IPS-NIHi7 (cell line): ENCODE data around the gene CATSPERZ.

Source experiments
- DNase-seq: peaks from one replicate; pipeline ENCODE4 v3.0.0; 2012; ENCODE audit warnings: mixed read lengths; ENCODE audit errors: extremely low spot score

Gene CATSPERZ

DNA sequence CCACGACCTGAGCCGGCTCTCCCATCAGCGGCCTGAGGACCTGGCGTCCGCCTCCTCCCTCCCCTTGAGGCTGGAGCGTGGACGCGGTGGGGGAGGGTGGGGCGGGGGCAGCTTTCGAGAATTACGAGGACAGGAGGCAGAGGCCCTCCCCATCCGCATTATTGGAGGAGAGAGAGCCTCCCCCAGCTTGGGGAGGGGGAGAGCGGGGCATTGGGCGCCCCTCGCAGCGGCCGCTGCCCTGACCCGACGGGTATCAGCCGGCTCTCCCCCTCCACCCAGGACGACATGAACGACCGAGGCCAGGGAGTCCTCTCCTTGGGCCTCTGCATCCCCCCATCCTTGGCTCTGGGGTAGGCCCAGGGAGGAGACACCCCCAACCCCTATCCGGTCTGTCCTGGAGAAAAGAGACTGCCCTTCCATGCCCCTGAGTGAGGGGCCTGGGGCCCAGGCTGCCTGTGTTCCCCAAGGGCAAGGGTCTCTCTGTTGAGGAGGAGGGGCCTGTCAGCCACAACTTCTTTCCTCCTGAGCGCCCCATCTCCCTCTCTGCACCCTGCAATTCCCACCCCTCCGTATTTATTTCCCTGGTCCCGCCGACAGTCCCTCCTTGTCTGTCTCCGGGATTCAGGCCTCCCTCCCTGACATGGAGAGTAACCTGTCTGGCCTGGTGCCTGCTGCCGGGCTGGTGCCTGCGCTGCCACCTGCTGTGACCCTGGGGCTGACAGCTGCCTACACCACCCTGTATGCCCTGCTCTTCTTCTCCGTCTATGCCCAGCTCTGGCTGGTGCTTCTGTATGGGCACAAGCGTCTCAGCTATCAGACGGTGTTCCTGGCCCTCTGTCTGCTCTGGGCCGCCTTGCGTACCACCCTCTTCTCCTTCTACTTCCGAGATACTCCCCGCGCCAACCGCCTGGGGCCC, 14.0 kb upstream of the CATSPERZ start:
- DNase-seq, result no peak

DNA sequence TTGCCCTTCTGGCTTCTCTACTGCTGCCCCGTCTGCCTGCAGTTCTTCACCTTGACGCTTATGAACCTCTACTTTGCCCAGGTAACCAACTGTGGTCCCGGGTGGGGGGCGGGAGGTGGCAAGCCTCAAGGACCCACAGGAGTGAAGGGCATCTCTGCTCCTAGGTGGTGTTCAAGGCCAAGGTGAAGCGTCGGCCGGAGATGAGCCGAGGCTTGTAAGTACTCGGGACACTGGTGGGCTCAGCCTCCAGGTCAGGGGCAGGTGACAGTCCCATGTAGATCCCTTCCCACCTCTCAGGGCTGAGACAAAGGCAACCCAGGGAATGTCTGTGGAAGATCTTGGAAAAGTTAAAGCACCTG, 13.4 kb upstream of the CATSPERZ start:
- no peak for DNase-seq

DNA sequence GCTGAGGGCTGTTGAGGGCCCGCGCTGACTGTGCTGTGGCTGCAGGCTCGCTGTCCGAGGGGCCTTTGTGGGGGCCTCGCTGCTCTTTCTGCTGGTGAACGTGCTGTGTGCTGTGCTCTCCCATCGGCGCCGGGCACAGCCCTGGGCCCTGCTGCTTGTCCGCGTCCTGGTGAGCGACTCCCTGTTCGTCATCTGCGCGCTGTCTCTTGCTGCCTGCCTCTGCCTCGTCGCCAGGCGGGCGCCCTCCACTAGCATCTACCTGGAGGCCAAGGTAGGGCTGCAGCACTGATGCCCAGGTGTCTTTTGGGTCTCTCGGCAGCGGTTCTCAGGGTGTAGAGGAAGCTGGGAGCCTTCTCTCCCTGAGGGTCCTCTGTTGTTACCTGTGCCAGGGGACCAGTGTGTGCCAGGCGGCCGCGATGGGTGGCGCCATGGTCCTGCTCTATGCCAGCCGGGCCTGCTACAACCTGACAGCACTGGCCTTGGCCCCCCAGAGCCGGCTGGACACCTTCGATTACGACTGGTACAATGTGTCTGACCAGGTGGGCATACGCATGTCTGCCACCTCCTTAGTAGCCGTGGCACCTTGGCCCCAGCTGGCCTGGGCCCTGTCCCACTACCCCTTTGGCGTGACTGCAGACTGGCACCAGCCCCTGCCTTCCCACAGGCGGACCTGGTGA, 12.3 kb upstream of the CATSPERZ start:
- DNase-seq, result no peak

DNA sequence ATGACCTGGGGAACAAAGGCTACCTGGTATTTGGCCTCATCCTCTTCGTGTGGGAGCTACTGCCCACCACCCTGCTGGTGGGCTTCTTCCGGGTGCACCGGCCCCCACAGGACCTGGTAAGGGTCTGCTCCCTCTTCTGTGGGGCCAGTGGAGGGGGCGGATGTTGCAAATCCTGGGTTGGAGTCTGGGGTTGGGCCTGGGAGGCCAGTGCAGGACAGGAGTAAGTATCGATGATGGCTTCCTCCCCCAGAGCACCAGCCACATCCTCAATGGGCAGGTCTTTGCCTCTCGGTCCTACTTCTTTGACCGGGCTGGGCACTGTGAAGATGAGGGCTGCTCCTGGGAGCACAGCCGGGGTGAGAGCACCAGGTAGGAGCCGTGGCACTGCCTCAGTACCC, 11.8 kb upstream of the CATSPERZ start:
- DNase-seq, result no peak

DNA sequence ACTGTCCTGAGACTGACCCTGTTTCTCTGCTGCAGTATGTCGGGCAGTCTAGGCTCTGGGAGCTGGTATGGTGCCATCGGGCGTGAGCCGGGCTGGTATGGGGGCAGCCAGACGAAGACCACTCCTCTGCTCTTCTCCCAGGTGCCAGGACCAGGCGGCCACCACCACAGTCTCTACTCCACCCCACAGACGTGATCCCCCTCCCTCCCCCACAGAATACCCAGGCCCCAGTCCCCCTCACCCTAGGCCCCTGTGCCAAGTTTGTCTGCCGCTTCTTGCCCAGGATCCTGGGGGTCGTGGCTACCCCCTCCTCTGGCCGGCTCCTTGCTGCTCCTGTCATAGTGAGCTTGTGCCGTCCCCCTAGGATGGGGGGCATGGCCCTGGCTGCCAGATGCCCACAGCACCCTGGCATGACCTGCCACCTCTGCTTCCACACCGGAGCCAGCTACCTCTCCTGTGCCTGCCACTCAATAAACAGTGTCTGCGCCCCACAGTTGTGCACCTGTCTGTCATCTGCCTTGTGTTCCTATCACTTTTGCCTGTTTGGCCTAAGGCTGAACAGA, 11.1 kb upstream of the CATSPERZ start:
- no peak for DNase-seq

DNA sequence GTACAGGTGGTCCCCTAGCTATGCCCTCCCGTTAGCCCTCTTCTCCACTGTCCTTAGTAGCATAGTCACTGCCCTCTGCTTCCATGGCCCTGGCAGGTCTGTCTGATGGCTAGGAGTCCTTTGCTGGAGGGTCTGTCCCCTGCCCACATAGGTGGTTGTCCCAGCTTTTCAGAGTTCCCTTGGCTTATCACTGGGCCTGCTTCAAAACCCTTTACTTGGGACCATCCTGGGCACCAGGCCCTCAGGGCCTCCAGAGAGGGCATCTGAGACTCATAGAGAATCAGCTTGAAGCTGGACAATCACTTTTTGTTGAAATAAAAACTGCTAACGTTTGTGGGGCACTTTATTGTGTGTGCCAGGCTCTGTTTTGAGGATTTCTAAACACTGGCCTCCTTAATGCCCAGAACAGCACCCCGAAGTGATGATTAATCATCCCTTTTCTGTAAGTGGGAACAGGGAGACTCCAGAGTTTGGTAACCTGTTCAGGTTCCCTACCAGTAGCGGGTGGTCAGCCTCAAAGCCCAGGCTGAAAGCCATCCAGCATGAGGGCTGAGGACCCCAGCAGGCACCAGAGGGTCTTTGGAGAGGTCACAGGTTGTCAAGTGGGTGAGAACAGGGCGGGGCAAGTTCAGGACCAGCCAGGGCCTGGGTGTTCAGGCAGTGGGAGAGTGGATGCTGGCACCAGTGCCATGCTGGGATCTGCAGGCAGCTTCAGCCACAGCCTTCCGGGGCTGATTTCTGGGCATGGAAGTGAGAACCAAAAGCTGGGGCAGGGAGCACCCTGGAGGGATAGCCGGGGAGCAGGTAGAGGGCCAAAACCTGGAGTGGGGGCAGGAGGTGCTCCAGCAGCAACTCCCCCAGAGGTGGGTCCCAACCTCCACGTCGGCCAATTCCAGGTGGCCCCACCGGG, 9.6 kb upstream of the CATSPERZ start:
- DNase-seq, result no peak

DNA sequence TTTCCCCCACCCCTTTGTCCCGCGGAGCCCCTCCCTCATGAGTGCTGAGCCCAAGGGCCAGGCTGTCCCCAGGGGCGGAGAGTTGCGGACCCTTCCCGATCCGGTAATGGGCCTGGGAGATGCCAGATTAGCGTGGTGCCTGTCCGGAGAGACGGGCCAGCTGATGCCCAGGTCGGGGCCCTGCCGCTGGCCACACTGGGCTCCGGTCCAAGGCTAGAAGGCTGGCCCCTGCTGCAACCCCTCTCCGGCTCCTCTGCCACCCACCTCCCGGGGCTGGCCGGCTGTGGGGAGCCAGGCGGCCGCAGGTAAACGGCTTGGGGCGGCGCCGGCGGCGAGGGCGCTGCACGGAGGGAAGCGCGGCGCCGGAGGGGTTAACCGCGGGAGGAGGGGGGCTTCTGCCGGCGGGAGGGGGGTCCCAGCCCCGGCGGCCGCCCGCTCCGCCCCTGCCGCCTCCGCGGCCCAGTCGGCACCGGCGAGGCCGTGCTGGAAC, 8.9 kb upstream of the CATSPERZ start, which contains the start of gene KCNK4:
KCNK4 (plus strand) TSS at position 41 of the 490 bp plus-strand sequence. CDS start 1,717 bp downstream, outside the sequence.
- no peak for DNase-seq

DNA sequence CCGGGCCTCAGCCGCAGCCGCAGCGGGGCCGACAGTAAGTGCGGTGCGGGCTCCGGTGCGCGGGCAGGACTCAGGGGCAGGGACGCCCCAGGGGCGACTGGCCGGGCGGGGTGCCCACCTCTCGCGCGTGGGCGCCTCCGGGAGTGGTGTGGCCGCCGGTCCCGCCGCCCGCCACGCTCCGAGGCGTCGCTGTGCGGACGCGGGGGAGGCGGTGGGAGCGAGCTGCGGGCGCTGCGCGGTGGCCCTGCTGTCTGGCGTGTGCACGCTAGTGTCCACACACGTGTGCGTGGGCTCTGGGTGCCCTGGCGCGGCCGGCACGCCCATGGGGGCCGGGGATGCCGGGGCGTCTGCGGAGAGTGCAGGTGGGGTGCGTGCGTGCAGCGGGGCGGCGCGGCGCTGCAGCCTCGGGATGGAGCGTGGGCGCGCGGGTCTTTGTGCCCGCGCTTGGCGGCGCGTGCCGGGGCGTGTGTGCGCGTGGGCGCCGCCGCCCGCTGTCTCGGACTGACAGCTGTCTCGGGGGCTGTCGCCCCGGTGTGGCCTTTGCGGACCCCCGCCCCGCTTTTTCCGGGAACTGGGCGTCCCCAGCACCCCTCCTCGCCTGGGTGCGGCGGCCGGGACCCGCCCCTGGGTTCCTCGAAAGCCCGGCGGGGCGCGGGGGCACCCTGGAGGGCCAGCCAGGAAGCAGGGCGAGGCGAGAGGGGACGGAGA, 8.3 kb upstream of the CATSPERZ start:
- DNase-seq, result no peak

DNA sequence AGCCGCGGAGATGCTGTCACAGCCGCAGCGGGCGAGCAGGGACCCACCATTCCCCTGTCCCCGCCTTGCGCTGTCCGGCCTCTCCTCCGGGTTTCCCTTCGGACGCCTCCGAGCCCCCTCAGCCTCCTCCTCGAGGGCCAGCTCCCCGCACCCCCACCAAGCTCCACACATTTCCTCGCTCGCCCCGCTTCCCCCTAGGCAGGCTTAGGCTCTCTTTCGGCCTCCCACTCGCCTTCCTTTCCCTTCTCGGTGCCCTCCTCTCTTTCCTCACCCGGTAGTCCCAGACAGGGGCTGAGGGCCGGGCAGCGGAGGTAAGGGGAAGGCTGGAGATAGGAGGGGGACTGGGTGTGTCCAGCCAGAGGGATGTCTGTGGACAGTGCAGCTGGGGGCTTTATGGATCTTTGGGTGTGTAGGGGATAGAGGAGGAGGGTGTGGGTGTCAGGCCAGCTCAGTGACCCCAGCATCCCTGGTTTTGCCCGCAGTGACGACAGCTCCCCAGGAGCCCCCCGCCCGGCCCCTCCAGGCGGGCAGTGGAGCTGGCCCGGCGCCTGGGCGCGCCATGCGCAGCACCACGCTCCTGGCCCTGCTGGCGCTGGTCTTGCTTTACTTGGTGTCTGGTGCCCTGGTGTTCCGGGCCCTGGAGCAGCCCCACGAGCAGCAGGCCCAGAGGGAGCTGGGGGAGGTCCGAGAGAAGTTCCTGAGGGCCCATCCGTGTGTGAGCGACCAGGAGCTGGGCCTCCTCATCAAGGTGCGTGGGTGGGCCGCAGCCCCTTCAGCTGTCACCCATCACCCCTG, 7.5 kb upstream of the CATSPERZ start:
- no peak for DNase-seq

DNA sequence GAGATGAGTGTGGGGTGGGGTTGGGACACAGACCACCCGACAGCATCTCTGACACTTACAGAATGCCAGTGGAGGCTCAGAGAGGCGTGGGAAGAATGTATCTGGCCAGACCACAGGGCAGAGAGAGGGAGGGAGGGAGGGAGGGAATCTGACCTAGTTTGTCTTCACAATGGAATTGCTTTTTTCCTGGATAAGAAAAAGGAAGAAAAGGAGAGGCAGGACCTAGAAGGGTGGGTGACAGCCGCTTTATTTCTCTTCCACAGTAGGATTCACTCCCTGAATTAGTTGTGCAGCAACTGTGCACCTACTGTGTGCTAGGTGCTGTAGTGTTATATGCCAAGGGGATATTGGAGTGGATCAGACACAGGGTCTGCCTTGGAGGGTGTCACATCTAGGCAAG, 5.4 kb upstream of the CATSPERZ start:
- no peak for DNase-seq

DNA sequence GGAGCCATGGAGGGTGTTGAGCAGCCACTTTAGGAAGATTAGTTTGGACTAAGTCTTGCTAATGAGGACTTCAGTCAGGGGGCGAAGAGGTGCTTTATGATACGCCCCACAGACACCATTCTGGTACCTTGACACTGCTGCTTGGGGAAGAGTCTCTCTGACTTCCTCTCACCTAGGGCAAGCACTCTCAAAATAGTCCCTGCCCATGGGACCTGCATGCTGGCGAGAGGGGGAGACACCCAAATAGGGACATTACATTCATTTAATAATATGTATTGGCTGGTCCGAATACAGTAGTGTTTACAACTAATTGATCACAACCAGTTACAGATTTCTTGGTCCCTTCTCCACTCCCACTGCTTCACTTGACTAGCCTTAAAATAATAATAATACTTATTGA, 4.4 kb upstream of the CATSPERZ start:
- DNase-seq, result no peak

DNA sequence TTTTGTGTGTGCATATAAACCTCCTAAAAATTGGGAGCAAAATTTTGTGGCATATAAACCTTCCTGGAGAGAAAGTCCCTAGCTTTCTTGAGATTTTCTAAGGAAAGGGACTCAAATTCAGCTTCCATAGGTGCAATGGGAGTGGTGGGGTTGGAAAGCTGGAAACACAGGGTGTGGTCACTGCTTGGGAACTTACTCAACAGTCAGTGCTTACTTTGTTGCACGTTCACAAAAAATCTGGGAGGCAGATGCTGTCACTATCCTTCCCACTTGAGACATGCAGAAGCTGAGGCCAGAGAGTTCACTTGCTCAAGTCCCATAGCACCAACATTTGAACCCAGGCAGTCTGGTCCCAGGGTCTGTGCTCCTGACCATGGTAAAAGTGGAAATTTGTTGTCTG, 3.9 kb upstream of the CATSPERZ start:
- DNase-seq, result no peak

DNA sequence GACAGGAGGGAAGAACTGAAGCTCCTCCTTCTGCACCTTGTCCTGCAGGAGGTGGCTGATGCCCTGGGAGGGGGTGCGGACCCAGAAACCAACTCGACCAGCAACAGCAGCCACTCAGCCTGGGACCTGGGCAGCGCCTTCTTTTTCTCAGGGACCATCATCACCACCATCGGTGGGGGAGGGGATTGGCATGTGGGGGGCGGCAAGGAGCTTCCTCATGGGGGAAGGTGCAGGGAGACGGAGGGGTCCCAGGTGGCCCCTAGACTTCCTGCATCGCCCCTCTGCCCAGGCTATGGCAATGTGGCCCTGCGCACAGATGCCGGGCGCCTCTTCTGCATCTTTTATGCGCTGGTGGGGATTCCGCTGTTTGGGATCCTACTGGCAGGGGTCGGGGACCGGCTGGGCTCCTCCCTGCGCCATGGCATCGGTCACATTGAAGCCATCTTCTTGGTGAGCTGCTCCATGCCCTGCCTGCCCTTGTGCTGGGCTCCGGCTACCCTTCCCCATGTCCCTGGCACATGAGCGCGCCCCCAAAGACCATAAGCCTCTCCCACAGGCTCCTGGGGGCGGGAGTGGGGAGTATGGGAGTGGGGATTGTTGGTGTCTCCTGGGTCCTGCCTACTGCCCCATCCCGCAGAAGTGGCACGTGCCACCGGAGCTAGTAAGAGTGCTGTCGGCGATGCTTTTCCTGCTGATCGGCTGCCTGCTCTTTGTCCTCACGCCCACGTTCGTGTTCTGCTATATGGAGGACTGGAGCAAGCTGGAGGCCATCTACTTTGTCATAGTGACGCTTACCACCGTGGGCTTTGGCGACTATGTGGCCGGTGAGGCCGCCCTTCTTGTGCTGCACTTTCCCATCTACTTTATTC, 3.1 kb upstream of the CATSPERZ start:
- DNase-seq, result no peak

DNA sequence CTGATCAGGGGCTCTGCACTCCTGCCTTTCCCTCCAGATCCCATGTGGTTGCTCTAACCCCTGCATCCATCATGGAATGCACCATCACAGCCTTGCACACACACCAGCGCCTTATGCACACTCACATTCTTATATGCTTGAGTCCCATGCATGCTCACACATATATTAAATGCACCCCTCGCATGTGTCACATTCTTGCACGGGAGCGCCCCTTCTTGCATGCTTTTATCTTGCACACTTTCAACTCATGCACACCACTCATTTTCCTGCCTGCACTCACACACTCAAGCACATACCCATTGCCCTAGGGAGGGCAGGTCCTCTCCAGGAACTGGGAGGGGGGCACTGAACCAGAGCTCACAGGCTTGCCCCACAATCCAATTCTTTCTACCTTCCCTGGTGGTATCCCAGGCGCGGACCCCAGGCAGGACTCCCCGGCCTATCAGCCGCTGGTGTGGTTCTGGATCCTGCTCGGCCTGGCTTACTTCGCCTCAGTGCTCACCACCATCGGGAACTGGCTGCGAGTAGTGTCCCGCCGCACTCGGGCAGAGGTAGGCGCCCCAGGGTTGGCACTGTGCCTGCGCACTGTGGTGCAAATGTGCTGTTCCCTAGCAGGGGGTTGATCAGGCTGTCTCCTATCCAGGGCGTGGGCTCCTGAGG, 2.3 kb upstream of the CATSPERZ start:
- no peak for DNase-seq

DNA sequence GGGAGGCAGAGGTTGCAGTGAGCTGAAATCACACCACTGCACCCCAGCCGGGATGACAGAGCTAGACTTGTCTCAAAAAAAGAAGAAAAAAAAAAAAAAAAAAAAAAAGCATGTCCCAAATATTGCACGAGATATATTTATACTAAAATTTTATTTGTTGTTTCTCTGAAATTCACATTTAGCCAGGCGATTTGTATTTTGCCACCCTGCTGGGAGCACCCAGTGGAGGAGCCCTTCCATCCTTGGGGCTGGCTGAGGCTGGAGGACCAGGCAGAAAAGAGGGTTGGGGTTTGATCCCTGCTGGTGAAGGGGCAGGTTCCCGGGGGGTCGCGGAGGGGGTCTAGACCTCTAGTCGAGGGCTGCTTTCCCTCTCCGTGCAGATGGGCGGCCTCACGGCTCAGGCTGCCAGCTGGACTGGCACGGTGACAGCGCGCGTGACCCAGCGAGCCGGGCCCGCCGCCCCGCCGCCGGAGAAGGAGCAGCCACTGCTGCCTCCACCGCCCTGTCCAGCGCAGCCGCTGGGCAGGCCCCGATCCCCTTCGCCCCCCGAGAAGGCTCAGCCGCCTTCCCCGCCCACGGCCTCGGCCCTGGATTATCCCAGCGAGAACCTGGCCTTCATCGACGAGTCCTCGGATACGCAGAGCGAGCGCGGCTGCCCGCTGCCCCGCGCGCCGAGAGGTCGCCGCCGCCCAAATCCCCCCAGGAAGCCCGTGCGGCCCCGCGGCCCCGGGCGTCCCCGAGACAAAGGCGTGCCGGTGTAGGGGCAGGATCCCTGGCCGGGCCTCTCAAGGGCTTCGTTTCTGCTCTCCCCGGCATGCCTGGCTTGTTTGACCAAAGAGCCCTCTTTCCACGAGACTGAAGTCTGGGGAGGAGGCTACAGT, 952 bp upstream of the CATSPERZ start:
- no peak for DNase-seq

DNA sequence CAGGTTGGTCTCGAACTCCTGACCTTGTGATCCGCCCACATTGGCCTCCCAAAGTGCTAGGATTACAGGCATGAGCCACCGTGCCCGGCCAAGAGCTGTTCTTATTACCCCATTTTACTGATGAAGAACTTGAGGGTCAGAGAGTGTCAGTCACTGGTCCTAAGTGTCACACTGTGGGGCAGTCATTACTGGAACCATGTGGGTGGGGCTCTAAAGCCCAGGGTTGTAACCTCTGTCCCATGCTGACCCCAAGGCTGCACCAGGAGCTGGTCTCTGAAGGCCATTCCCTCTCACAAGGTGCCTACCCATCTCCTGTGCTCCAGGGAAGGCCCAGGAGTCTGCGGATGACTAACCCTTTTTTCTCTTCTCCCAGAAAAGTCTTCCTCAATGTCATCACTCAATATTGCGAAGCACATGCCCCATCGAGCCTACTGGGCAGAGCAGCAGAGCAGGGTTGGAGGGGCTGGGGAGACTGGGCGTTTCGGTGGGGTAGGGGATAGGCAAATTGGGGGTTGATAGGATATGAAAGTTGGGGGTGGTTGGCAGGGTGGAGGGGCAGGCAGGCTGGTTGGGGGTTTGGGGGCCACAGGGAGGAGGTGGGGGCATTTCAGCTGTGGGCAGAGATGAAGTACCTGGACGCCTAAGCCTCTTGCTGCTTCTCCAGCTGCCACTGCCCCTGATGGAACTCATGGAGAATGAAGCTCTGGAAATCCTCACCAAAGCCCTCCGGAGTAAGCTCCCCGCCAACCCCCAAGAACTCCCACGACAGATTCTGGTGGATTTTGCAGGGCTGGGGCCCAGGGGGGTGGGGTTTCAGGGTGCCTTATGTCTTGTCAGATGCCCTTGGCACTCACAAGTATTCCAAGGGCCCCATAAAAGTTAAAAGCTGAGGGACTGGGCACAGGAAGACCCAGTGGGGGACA, 3.2 kb downstream of the CATSPERZ start:
- no peak for DNase-seq

DNA sequence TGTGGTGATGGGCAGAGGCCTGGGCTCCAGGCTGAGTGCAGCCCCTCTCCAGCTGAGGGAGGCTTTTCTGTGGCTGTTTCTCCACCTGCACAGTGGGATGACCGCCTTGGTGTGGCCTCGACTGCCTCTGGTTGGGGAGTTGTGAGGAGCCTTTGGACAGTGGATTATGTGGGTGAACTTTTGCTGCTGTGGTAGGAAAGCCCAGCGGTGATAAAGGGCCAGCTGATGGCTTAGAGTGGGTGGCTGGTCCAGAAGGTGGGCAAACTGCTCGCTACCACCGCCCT, 3.8 kb downstream of the CATSPERZ start:
- DNase-seq, result no peak
